GM23338 (cell line): ENCODE results near the gene ENC1. TPM values are rescaled to one million over a fixed set of nuclear protein-coding genes. Genes with fewer than 3 reads are reported as not detected.

Experiments used
- ATAC-seq: fragments of 200-7000 bp; cut with Tn5 transposase; 3 replicates; pipeline ENCODE4 v1.9.1; 2020
- DNase-seq: peaks from one replicate; pipeline ENCODE4 v3.0.0-alpha.2; 2015; ENCODE audit warnings: low spot score
- H2AFZ ChIP-seq: fragments of 200-600 bp; sonication (generic); 2 replicates; pipeline ENCODE4 v1.8.0; 2016; ENCODE audit warnings: antibody characterized with exemption, mild to moderate bottlenecking, moderate library complexity
- H3F3A ChIP-seq: fragments of 200-600 bp; sonication (generic); replicated peaks from 2 replicates; pipeline ENCODE4 v1.8.0; 2017; ENCODE audit warnings: antibody characterized with exemption, mixed run types, low read depth
- H3K27ac ChIP-seq: fragments of 200-600 bp; sonication (generic); 2 replicates; pipeline ENCODE4 v1.6.1; 2016; ENCODE audit warnings: low read depth
- H3K27me3 ChIP-seq: fragments of 200-600 bp; sonication (generic); 2 replicates; pipeline ENCODE4 v1.8.0; 2016; ENCODE audit warnings: mild to moderate bottlenecking, mixed run types, moderate library complexity; ENCODE audit not compliant: insufficient read depth
- H3K36me3 ChIP-seq: fragments of 200-600 bp; sonication (generic); 2 replicates; pipeline ENCODE4 v1.8.0; 2016; ENCODE audit warnings: mild to moderate bottlenecking; ENCODE audit not compliant: insufficient read depth
- H3K4me1 ChIP-seq: fragments of 200-600 bp; sonication (generic); 2 replicates; pipeline ENCODE4 v1.8.0; 2016; ENCODE audit warnings: mild to moderate bottlenecking, moderate library complexity; ENCODE audit not compliant: insufficient read depth
- H3K4me2 ChIP-seq: fragments of 200-600 bp; sonication (generic); 2 replicates; pipeline ENCODE4 v1.7.1; 2017; ENCODE audit warnings: mixed run types
- H3K4me3 ChIP-seq: fragments of 200-600 bp; sonication (generic); 2 replicates; pipeline ENCODE4 v1.6.1; 2016; ENCODE audit warnings: mixed run types
- H3K79me2 ChIP-seq: fragments of 200-600 bp; sonication (generic); replicated peaks from 2 replicates; pipeline ENCODE4 v1.8.0; 2017; ENCODE audit warnings: mild to moderate bottlenecking; ENCODE audit not compliant: insufficient read depth
- H3K9me2 ChIP-seq: fragments of 200-600 bp; sonication (generic); 2 replicates; pipeline ENCODE4 v1.8.0; 2017; ENCODE audit not compliant: insufficient read depth
- H4K20me1 ChIP-seq: fragments of 200-600 bp; sonication (generic); replicated peaks from 2 replicates; pipeline ENCODE4 v1.8.0; 2017; ENCODE audit warnings: mild to moderate bottlenecking; ENCODE audit not compliant: insufficient read depth
- H3K27ac Mint-ChIP-seq: 2 replicates; pipeline ENCODE4 v1.8.0; 2020; ENCODE audit warnings: inconsistent platforms, mild to moderate bottlenecking, moderate library complexity, mixed read lengths
- H3K27me3 Mint-ChIP-seq: 3 replicates; pipeline ENCODE4 v1.8.0; 2022; ENCODE audit warnings: low read depth, mild to moderate bottlenecking, moderate library complexity, mixed read lengths, inconsistent platforms; ENCODE audit not compliant: insufficient read depth, poor library complexity
- H3K36me3 Mint-ChIP-seq: 3 replicates; pipeline ENCODE4 v1.8.0; 2021; ENCODE audit warnings: low read depth, mild to moderate bottlenecking, inconsistent platforms, moderate library complexity, mixed read lengths
- H3K4me1 Mint-ChIP-seq: 3 replicates; pipeline ENCODE4 v1.8.0; 2020; ENCODE audit warnings: mild to moderate bottlenecking, inconsistent platforms, mixed read lengths
- H3K4me3 Mint-ChIP-seq: 3 replicates; pipeline ENCODE4 v1.8.0; 2021; ENCODE audit warnings: moderate library complexity, mild to moderate bottlenecking, inconsistent platforms, mixed read lengths
- H3K9me3 Mint-ChIP-seq: 3 replicates; pipeline ENCODE4 v1.8.0; 2020; ENCODE audit warnings: moderate library complexity, mild to moderate bottlenecking, inconsistent platforms, mixed read lengths
- CREB1 ChIP-seq: fragments of 250-450 bp; sonication (Bioruptor Pico); IDR thresholded peaks from 2 replicates; pipeline ENCODE4 v1.5.0; 2020; ENCODE audit warnings: low read depth, mild to moderate bottlenecking, moderate library complexity
- ETS1 ChIP-seq: IDR thresholded peaks from 2 replicates; pipeline ENCODE4 v1.6.1; 2016; ENCODE audit warnings: antibody characterized with exemption
- EZH2 ChIP-seq: fragments of 200-600 bp; sonication (generic); IDR thresholded peaks from one replicate; pipeline ENCODE4 v1.8.0; 2017; ENCODE audit warnings: antibody characterized with exemption, mild to moderate bottlenecking, low read depth; ENCODE audit not compliant: unreplicated experiment
- JUNB ChIP-seq: IDR thresholded peaks from one replicate; pipeline ENCODE4 v1.6.1; 2016; ENCODE audit warnings: antibody characterized with exemption; ENCODE audit not compliant: unreplicated experiment
- NANOG ChIP-seq: IDR thresholded peaks from 2 replicates; pipeline ENCODE4 v1.6.1; 2016; ENCODE audit warnings: antibody characterized with exemption, borderline replicate concordance
- POLR2AphosphoS5 ChIP-seq: IDR thresholded peaks from 2 replicates; pipeline ENCODE4 v1.6.1; 2016; ENCODE audit warnings: antibody characterized with exemption, low read depth
- REST ChIP-seq: IDR thresholded peaks from one replicate; pipeline ENCODE4 v1.6.1; 2018; ENCODE audit warnings: antibody characterized with exemption; ENCODE audit not compliant: unreplicated experiment
- STAT1 ChIP-seq: IDR thresholded peaks from one replicate; pipeline ENCODE4 v1.6.1; 2016; ENCODE audit warnings: antibody characterized with exemption; ENCODE audit not compliant: unreplicated experiment
- polyA plus RNA-seq: library from polyadenylated mRNA; unstranded; fragments of >200 nt; fragmentation: Nextera tagmentation; extraction: Ambion mirVana; gene quantifications from 2 replicates; pipeline ENCODE4 v1.2.1, GENCODE V29; 2016
- total RNA-seq: library from RNA; depleted of rRNA; stranded (reverse); fragments of >200 nt; shearing (Covaris generic); gene quantifications from 2 replicates; pipeline ENCODE4 v1.2.3, GENCODE V29; 2014
- TF ChIP-seq, protein P1 (sequence below): fragments of 250-450 bp; sonication (Bioruptor Pico); IDR thresholded peaks from 2 replicates; pipeline ENCODE4 v1.5.0; 2020; ENCODE audit warnings: mild to moderate bottlenecking, moderate library complexity

Gene ENC1
- total and polyA plus RNA-seq, 2 experiments from 2014 or later = 8.2 to 27.9 TPM

DNA sequence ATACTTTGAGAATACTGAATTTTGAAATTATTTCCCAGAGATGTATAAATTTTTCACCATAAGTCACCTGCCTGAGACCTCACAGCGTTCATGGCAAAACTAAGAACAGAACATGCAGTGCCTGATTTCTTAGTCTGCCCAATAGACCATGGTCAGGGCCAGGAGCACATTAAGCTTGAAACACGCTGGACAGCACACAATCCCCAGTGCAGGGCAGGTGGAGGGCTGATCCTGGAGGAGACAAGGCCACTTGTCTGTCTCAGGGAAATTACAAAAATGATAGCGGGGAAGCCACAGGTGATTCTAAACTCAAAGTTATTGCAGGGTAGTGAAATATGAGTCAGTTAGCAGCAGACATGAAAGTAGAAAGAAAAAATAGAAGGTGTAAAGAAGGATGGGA is 18.6 kb upstream of the ENC1 start (continued):
- no peak for TF ChIP-seq REST

DNA sequence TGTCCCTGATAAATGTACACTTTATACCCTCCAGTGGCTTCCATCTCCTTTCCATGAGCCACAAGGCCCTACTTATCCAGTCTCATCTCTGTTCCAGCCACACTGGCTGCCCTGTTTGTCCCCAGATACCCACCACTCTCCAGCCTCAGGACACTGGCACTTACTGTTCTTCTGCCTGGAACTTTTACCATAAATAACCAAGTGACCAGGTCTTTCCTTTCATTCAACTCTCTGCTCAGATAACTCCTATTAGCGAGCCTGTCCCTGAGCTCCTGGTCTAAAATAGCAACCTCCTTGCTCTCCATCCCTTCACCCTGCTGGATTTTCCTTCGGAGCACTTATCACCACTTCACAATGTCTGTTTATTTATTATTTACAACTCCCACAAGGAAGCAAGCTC is 16.6 kb upstream of the ENC1 start:
- H3K4me1 ChIP-seq = no peaks in the 10 kb centered on the region
- H3F3A ChIP-seq = no peaks in the 10 kb centered on the region
- H3K4me2 ChIP-seq = no peak overlapping the region
- H3K79me2 ChIP-seq = no peaks in the 10 kb centered on the region
- ATAC-seq (no peak), DNase-seq (no peak)
- Mint-ChIP-seq H3K9me3 (peaks cover 7% of the 10 kb centered on the region), H3K36me3 (no peaks in the 10 kb centered on the region), H3K27ac (no peak overlapping the region), H3K27me3 (no peaks in the 10 kb centered on the region), H3K4me1 (peaks cover 3% of the 10 kb centered on the region; the same call in 1 of the 3 replicates), H3K4me3 (no peak overlapping the region)
- H3K9me2 ChIP-seq = 0 out of 2 replicates have a peak, but pooled peaks cover 2% of the 10 kb centered on the region
- TF ChIP-seq POLR2AphosphoS5 (no peak), EZH2 (no peak), CREB1 (CRISPR knock-in tag) (no peak), ETS1 (no peak), STAT1 (no peak)
- H2AFZ ChIP-seq = no peak overlapping the region
- no peaks in the 10 kb centered on the region for H3K27me3 ChIP-seq
- no peak overlapping the region for H3K4me3 ChIP-seq
- no peaks in the 10 kb centered on the region; the same call in 1 of the 2 replicates for H3K36me3 ChIP-seq
- H4K20me1 ChIP-seq = no peaks in the 10 kb centered on the region
- no peak overlapping the region for H3K27ac ChIP-seq

DNA sequence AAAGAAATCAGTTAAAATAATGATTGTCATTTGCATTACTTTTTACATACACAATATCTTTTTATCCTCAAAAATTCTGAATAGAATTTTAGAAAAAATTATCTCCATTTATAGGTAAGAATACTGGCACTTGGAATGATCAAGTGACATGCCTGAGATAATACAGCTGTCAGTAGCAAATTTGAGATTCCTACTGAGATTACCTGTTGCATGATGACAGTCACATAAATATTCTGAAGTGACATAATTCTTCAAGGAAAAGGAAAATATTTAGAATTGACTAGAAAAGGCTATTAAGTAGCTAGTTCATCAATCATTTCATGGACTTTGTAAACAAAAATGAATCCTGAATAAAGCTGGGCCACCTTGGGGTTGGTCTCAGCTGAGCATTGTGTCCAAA is 15.2 kb upstream of the ENC1 start:
- Histone ChIP-seq H3K36me3 (no peaks in the 10 kb centered on the region; the same call in 1 of the 2 replicates), H3K27me3 (no peaks in the 10 kb centered on the region), H4K20me1 (no peaks in the 10 kb centered on the region), H3F3A (no peaks in the 10 kb centered on the region), H3K4me3 (no peak overlapping the region), H3K4me2 (no peak overlapping the region), H3K4me1 (no peaks in the 10 kb centered on the region), H3K9me2 (0 out of 2 replicates have a peak, but pooled peaks cover 2% of the 10 kb centered on the region), H3K27ac (no peak overlapping the region), H2AFZ (no peak overlapping the region), H3K79me2 (no peaks in the 10 kb centered on the region)
- peaks cover 7% of the 10 kb centered on the region for H3K9me3 Mint-ChIP-seq
- no peaks in the 10 kb centered on the region for H3K27me3 Mint-ChIP-seq
- H3K4me3 Mint-ChIP-seq = no peak overlapping the region
- ATAC-seq (no peak), DNase-seq (no peak)
- H3K4me1 Mint-ChIP-seq = peaks cover 3% of the 10 kb centered on the region; the same call in 1 of the 3 replicates
- no peaks in the 10 kb centered on the region for H3K36me3 Mint-ChIP-seq
- no peak overlapping the region for H3K27ac Mint-ChIP-seq
- TF ChIP-seq EZH2 (no peak), POLR2AphosphoS5 (no peak), JUNB (no peak), STAT1 (no peak), NANOG (no peak)
- TF ChIP-seq, protein P1, sequence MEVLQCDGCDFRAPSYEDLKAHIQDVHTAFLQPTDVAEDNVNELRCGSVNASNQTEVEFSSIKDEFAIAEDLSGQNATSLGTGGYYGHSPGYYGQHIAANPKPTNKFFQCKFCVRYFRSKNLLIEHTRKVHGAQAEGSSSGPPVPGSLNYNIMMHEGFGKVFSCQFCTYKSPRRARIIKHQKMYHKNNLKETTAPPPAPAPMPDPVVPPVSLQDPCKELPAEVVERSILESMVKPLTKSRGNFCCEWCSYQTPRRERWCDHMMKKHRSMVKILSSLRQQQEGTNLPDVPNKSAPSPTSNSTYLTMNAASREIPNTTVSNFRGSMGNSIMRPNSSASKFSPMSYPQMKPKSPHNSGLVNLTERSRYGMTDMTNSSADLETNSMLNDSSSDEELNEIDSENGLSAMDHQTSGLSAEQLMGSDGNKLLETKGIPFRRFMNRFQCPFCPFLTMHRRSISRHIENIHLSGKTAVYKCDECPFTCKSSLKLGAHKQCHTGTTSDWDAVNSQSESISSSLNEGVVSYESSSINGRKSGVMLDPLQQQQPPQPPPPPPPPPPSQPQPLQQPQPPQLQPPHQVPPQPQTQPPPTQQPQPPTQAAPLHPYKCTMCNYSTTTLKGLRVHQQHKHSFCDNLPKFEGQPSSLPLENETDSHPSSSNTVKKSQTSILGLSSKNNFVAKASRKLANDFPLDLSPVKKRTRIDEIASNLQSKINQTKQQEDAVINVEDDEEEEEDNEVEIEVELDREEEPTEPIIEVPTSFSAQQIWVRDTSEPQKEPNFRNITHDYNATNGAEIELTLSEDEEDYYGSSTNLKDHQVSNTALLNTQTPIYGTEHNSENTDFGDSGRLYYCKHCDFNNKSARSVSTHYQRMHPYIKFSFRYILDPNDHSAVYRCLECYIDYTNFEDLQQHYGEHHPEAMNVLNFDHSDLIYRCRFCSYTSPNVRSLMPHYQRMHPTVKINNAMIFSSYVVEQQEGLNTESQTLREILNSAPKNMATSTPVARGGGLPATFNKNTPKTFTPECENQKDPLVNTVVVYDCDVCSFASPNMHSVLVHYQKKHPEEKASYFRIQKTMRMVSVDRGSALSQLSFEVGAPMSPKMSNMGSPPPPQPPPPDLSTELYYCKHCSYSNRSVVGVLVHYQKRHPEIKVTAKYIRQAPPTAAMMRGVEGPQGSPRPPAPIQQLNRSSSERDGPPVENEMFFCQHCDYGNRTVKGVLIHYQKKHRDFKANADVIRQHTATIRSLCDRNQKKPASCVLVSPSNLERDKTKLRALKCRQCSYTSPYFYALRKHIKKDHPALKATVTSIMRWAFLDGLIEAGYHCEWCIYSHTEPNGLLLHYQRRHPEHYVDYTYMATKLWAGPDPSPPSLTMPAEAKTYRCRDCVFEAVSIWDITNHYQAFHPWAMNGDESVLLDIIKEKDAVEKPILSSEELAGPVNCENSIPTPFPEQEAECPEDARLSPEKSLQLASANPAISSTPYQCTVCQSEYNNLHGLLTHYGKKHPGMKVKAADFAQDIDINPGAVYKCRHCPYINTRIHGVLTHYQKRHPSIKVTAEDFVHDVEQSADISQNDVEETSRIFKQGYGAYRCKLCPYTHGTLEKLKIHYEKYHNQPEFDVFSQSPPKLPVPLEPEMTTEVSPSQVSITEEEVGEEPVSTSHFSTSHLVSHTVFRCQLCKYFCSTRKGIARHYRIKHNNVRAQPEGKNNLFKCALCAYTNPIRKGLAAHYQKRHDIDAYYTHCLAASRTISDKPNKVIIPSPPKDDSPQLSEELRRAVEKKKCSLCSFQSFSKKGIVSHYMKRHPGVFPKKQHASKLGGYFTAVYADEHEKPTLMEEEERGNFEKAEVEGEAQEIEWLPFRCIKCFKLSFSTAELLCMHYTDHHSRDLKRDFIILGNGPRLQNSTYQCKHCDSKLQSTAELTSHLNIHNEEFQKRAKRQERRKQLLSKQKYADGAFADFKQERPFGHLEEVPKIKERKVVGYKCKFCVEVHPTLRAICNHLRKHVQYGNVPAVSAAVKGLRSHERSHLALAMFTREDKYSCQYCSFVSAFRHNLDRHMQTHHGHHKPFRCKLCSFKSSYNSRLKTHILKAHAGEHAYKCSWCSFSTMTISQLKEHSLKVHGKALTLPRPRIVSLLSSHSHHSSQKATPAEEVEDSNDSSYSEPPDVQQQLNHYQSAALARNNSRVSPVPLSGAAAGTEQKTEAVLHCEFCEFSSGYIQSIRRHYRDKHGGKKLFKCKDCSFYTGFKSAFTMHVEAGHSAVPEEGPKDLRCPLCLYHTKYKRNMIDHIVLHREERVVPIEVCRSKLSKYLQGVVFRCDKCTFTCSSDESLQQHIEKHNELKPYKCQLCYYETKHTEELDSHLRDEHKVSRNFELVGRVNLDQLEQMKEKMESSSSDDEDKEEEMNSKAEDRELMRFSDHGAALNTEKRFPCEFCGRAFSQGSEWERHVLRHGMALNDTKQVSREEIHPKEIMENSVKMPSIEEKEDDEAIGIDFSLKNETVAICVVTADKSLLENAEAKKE (CRISPR knock-in tag) = no peak
